Stimulated activated naive CD4-positive, alpha-beta T cell treated with Interleukin-2 at 50 U/mL for 16 hours (primary cell): ENCODE measurements around the gene PPP1R9A.

Source experiments
- DNase-seq: peaks from one replicate; lab custom pipeline; 2025; lab: John Stamatoyannopoulos, UW

The PPP1R9A gene

DNA sequence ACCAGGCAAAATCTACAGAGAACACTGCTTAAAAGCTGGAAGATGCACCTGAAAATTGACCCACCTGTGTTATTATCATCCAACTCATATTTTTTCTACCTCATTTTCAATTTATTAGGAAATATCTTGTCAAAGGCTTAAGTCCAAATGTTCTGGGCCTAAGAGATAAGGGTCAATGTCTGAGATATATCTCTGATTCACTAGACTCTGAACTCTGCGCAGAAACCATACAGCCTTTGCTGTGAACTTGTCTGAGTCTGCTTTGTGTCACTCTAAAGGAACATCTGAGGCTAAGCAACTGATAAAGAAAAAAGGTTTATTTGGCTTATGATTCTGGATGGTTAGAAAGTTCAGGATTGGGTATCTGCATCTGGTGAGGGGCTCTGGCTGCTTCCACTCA lies 413.3 kb downstream of the PPP1R9A start:
- no peak for DNase-seq

DNA sequence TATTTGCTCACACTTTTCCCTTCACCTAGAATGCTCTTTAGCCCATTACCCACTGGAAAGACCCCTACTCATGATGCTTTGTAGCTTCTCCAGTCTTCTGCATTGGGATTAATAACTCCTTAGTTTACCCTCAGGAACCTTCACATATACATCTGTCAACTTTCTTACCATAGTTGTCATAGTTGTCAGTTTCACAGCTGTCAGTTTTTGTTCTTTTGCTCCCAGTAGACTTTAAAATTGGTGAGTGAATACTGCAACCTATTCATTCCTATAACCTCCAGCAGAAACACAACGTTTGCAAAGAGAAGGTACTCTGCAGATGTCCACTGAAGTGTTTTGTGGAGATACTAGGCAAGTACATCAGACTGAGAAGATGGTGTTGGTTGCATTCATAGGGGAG lies 414.3 kb downstream of the PPP1R9A start:
- no peak for DNase-seq

DNA sequence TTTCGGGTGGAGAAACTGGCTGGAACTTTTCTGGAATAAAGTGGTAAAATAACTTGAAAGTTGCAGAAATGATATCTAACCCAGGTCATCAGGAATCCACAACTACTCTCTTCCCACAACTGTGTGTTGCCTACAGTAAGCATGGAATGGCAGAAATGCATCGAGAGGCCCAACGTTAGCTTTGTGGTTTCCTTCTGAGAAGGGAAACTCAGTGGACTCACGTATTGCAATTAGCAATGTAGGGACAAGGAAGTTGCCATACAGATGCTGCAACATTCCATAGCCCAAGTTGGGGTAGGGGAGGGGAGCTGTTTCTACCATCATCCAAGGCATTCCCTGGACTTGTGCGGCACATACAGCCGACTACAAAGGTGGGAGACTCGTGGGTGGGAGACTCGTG lies 415.0 kb downstream of the PPP1R9A start:
- no peak for DNase-seq

DNA sequence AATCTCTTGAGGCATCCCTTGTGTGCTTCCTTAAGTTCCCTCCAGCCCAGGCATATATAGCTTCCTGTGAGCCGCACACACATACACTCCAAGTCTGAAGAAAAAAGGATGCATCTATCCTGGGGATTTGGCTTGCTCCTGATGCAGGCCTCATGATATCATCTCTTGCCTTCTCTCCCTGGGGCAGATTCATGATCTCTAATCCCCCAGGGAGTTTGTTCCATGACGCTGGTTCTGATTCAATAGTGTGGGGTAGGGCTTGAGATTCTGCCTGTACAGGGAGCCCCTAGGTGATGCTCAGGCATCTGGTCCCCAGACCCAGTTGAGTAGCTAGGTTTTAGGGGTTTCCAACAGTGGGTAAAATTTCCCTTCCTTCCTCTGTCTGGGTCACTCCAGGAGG lies 415.5 kb downstream of the PPP1R9A start:
- DNase-seq: no peak

DNA sequence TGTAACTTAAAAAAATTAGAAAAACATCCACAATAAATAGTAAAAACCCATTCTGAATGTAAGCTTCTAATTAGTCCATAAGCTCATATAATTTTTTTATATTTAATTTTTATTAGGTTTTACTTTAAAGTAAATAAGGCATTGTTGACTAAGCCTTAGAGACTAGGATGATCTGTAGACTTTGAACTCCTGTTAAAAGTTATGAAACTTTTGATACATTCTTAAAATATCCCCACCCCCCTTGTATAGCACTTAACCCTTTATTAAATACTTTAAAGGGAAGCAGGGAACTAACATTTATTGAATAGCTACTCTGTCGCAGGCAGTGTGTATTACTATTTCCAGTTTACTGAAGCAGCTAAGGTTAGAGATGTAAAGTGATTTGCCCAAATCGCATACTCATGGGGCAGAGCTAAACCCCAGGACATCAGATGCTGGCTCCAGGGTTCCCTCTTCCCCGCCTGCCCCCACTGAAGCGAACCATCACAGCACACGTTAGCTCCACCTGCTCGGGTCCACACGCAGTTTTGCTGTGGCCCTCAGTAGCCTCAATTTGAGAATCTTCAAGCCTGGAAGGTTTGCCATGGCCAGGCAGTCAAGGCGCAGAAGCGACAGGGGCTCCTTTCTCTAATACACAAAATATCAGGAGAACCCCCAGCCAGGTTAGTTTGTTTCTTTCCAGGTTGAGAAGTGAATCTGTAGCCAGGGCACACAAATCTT lies 416.2 kb downstream of the PPP1R9A start:
- no peak for DNase-seq

DNA sequence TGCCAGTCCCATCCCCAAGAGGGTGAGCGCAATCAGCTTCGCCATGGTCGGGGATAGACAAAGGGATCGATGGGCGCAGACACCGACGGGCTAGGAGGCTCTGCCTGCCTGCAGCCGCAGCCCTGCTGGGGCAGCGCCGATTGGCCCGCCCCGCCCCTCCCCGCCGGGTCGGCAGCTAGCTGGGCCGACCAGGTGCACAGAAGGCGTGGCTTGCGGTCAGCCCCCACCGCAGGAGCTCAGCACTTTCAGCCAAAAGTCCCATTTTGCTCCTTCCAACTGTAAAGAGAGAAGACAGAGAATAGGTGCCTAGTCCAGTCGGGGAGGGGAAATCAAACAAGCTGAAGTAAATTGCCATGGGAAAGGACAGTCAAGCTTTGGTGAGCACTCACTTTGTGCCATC lies 417.0 kb downstream of the PPP1R9A start, which contains the start of gene PON1:
PON1 (minus strand) TSS at position 102 of the 400 bp plus-strand sequence; CDS start at position 45, 57 bp downstream.
- no peak for DNase-seq

DNA sequence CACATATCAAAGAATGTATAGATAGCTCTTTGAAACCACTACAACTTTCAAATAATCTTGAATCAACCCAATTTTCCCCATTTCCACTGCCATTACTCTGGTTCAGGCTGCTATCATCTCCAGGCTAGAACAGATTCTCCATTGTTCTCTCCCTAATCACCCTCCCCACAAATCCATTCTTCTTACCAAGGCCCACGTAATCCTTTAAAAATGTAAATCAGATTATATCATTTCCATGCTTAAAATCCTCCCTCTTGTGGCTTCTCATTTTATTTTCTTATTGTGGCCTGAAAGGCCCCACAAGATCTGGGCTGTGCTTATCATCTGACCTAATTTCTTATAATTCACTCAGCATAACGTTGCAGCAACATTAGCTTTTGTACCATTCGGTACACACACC lies 420.0 kb downstream of the PPP1R9A start:
- no peak for DNase-seq

DNA sequence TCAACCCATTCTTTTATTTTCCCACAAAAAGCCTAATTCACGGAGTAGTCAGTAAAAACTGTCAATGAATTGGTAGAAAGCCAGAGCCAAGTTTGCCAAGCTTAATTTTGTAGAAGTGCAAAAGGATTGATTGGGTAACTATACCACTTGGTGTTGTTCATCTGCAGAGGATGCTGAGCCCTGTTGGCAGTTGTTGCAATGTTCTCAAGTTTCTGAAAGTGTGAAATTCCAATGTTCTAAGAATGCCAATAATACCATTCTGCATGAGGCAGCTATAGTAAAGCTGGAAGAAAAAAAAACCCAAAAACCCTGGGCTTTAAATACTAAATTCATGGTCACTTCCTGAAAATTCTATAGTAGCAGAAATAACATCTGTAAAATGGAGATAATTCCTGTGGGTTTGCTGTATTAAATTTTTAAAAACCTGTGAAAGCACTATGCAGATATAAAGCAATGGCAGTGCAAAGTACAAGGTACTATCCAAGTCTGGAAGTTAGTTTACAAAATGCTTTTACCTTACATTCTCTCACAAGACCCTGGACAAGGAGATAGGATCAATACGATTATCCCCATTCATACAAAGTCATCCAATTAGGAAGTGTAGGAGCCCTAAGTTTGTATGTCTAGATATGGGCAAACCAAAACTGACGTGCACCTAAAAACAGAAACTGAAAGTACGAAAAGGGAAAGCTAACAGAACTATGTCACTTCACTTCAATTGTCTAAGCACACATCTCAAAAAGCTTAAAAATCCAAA lies 423.0 kb downstream of the PPP1R9A start:
- no peak for DNase-seq

DNA sequence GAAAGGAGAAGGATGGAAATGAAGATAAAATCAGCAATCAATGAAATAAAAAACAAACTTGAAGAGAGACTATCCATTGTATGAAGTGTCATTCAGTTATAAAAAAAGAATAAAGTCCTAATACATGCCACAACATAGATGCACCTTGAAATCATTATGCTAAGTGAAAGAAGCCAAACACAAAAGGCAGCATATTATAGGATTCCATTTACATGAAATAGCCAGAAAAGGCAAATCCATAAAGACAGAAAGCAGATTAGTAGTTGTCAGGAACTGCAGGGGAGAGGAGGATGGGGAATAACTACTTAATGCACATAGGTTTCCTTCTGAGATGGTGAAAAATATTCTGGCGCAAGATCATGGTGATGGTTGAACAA lies 423.6 kb downstream of the PPP1R9A start:
- no peak for DNase-seq

DNA sequence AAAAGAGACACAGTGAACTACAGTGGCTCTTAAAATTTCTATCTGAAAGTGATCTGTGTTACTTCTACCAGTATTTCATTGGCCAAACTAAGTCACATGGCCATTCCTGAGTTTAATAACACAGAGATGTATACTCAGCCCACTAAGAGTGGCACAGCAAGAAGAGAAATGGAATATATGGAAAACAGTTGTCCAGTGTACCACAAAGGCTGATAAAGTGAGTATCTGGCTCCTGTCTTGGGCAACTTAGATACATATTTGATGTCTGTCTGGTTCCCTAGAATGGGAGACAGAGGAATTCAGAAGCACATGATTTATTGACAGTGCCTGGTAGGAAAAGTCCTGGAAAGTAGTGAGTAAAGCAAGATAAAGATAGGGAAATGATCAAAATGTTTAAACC lies 427.1 kb downstream of the PPP1R9A start:
- DNase-seq: no peak

DNA sequence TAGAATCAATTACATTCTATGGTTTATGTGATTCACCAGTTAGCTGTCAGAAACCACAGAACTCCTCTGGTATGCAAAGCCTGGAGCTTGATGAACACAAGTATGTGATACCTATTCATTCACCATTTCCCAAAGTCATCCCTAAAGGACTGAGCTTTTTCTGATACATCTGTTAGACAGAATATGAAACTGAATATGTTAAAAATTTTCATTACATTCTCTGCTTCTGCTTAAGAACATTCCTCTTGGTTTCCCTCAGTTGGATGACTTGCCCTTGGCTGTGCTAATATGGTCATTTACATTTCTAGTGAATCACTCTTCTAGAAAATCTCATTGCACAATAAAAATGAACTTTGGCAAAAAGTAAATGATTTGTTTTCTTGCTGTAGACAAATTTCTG lies 427.7 kb downstream of the PPP1R9A start:
- DNase-seq: no peak

DNA sequence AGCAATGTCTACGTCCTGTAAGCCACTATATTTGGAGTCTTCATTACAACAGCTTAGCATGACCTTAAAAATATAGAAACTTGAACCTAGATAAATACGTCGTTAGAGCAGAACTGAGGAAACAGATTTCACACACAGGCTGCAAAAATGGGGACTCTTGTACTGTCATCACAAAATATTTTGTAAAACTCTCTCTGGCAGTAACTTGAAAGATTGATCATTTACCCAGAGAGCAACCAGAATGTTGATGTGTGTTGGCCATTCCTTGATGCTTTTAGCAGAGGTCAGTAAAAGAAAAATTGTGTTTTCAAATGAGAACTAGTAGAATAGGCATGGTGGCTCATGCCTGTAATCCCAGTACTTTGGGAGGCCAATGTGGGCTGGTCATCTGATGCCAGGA lies 431.4 kb downstream of the PPP1R9A start:
- DNase-seq: no peak

DNA sequence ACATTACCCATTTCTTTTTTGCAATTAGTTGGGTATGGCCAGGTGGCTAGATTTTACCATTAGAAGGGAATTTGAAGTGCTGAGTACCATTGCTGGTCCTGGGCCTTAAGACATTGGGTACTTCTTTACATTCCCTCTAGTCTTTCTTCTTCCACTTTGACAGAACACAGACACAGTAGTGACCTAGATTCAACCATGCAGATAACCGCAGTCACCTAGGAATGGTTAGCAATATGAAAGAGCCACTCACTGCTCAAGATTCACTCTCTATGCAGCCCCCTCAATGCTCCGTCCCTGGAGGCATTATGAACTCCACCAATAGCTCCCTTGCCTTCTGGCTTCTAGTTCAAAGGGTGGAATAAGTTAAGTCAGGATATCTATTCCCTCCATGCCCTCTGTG lies 433.1 kb downstream of the PPP1R9A start:
- no peak for DNase-seq

DNA sequence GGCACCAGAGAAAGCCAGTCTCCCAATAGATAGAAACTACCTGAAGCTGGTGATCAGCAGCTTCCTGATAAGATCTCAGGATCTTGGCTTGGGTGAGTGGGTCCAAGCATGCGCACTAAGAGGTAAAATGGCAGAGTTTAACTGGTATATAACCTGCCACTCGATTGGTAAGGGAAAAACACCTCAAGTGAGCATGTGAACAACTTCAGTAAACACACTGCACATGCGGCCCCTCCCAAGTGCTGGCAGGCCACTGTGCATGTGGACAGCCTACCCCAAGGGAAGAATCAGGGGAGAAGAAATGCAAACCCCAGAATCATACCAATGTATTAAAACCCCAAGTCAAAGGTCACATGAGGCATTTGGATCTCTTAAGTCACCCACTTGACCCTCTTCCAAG lies 434.6 kb downstream of the PPP1R9A start:
- no peak for DNase-seq

DNA sequence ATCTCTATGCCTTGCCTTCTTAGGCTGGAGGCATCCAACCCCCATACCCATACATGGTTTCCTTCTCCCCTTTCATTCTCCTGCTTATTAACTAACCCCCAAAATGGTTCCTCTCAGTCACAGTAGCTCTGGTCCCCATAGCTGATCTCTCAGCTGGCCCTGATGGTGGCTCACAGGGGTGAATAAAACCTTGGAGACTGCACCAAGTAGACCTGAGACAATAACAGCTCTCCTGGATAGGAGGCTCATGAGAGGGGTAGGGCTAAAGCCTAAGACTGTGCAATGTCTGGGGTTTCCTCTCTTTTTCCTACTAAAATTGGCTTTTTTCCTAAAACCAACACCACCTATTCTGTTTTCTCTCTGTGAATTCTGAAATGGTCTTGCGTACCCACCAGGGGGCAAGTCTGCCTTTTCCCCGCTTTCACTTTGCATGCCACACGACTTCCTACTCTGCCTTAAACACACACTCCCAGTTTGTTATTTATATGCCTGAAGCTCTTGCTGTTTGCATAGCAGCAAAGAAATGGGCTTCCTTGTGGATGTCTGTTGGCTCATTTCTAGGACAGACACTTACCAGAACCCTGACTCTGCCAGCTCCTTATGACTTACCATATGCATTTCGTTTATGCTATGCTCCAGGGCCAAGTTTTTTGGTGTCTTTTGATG lies 435.4 kb downstream of the PPP1R9A start:
- DNase-seq: no peak
